Measurements from ENCODE around the gene CCT2.

The CCT2 gene

GRCh38 chr12:69641546-69641945 lies 56.3 kb downstream of the CCT2 start:
- DNase-seq (ENCODE audit: low read depth in 2 of 2): no peak

GRCh38 chr12:69642531-69642930 lies 57.3 kb downstream of the CCT2 start:
- no peak for DNase-seq (ENCODE audit: low read depth in 2 of 2)

- DNase-seq (ENCODE audit: low read depth in 2 of 2): no peak
These were observed 59.3 kb downstream of the CCT2 start for GRCh38 chr12:69644511-69644910.

- DNase-seq (ENCODE audit: low read depth in 2 of 2): no peak
These were observed 59.8 kb downstream of the CCT2 start for GRCh38 chr12:69645031-69645430.

- no peak for DNase-seq (ENCODE audit: low read depth in 2 of 2)
These were observed 61.9 kb downstream of the CCT2 start for GRCh38 chr12:69647178-69647577.

- DNase-seq (ENCODE audit: low read depth in 2 of 2): no peak
These were observed 63.2 kb downstream of the CCT2 start for GRCh38 chr12:69648476-69648875.

- no peak for DNase-seq (ENCODE audit: low read depth in 2 of 2)
These were observed 64.3 kb downstream of the CCT2 start for GRCh38 chr12:69649529-69649928.
